KMS-11 (cell line): ENCODE results near the gene MYO18B.
A peak's percentile ranks its signal among the peaks of the same experiment; 100 is the strongest.
"Not testable (repeated sequence)": the region's sequence is repeated elsewhere in the genome, so short reads cannot be mapped to it uniquely, and the experiment has no call there.

Experiments
- H2AFZ ChIP-seq: fragments of 200-600 bp; sonication (generic); 2 replicates; pipeline ENCODE4 v1.6.1; 2016; ENCODE audit warnings: antibody characterized with exemption, mixed run types, low read depth
- H3K27ac ChIP-seq: fragments of 200-600 bp; sonication (generic); 2 replicates; pipeline ENCODE4 v1.6.1; 2016; ENCODE audit warnings: mild to moderate bottlenecking, mixed run types
- H3K27me3 ChIP-seq: fragments of 200-600 bp; sonication (generic); 2 replicates; pipeline ENCODE4 v1.6.1; 2017; ENCODE audit warnings: mild to moderate bottlenecking, low read depth, mixed run types, moderate library complexity; ENCODE audit not compliant: insufficient read depth
- H3K36me3 ChIP-seq: fragments of 200-600 bp; sonication (generic); 2 replicates; pipeline ENCODE4 v1.6.1; 2017; ENCODE audit warnings: mild to moderate bottlenecking, mixed run types; ENCODE audit not compliant: insufficient read depth
- H3K4me1 ChIP-seq: fragments of 200-600 bp; sonication (generic); 2 replicates; pipeline ENCODE4 v1.6.1; 2016; ENCODE audit warnings: mild to moderate bottlenecking, low read depth, mixed run types; ENCODE audit not compliant: poor library complexity, severe bottlenecking
- H3K4me2 ChIP-seq: fragments of 200-600 bp; sonication (generic); 2 replicates; pipeline ENCODE4 v1.7.0; 2016; ENCODE audit warnings: mild to moderate bottlenecking, mixed run types
- H3K4me3 ChIP-seq: fragments of 200-600 bp; sonication (generic); IDR thresholded peaks from 2 replicates; pipeline ENCODE4 v1.6.1; 2017; ENCODE audit warnings: low read depth, low read length, mixed read lengths; ENCODE audit not compliant: insufficient read depth
- H3K79me2 ChIP-seq: fragments of 200-600 bp; sonication (generic); 2 replicates; pipeline ENCODE4 v1.6.1; 2016; ENCODE audit warnings: low read depth, mixed run types; ENCODE audit not compliant: insufficient read depth
- H3K9ac ChIP-seq: fragments of 200-600 bp; sonication (generic); 2 replicates; pipeline ENCODE4 v1.6.1; 2016; ENCODE audit warnings: mild to moderate bottlenecking, mixed run types
- H4K20me1 ChIP-seq: fragments of 200-600 bp; sonication (generic); 2 replicates; pipeline ENCODE4 v1.6.1; 2016; ENCODE audit warnings: mild to moderate bottlenecking, mixed run types; ENCODE audit not compliant: insufficient read depth
- TF ChIP-seq, protein P1 (sequence below): fragments of 200-600 bp; sonication (generic); conservative IDR thresholded peaks from 2 replicates; pipeline ENCODE4 v1.6.1; 2017; ENCODE audit warnings: low read depth, mild to moderate bottlenecking, antibody characterized with exemption, low read length, moderate library complexity, mixed read lengths

MYO18B gene

DNA sequence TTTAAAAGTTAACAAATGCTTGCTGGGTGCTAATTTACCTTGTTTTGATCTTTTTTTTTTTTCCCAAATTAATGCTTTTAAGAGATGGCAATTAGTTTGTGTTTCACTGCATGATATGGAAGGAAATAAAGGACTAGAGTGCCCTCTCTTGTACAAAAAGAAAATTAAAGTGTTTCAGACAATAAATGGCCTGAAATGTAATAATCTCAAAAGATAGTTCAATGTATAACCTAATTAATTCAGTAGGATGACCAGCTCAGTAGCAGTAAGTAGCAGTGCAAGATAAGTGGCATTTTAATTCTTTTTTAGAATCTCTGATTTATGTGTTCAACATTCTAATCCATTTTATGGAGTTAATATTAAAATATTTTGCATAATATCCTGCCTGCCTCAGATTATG, 39.9 kb upstream of the MYO18B start:
- Histone ChIP-seq H3K4me3 (no peak overlapping the region), H4K20me1 (no peaks in the 10 kb centered on the region), H3K4me2 (no peak overlapping the region), H3K36me3 (no peaks in the 10 kb centered on the region), H3K4me1 (no peaks in the 10 kb centered on the region), H3K27ac (no peak overlapping the region), H3K79me2 (no peaks in the 10 kb centered on the region), H2AFZ (no peak overlapping the region), H3K9ac (no peak overlapping the region), H3K27me3 (no peaks in the 10 kb centered on the region)
- TF ChIP-seq, protein P1, sequence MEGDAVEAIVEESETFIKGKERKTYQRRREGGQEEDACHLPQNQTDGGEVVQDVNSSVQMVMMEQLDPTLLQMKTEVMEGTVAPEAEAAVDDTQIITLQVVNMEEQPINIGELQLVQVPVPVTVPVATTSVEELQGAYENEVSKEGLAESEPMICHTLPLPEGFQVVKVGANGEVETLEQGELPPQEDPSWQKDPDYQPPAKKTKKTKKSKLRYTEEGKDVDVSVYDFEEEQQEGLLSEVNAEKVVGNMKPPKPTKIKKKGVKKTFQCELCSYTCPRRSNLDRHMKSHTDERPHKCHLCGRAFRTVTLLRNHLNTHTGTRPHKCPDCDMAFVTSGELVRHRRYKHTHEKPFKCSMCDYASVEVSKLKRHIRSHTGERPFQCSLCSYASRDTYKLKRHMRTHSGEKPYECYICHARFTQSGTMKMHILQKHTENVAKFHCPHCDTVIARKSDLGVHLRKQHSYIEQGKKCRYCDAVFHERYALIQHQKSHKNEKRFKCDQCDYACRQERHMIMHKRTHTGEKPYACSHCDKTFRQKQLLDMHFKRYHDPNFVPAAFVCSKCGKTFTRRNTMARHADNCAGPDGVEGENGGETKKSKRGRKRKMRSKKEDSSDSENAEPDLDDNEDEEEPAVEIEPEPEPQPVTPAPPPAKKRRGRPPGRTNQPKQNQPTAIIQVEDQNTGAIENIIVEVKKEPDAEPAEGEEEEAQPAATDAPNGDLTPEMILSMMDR: peak; percentile 38; the same call in 1 of the 2 replicates

DNA sequence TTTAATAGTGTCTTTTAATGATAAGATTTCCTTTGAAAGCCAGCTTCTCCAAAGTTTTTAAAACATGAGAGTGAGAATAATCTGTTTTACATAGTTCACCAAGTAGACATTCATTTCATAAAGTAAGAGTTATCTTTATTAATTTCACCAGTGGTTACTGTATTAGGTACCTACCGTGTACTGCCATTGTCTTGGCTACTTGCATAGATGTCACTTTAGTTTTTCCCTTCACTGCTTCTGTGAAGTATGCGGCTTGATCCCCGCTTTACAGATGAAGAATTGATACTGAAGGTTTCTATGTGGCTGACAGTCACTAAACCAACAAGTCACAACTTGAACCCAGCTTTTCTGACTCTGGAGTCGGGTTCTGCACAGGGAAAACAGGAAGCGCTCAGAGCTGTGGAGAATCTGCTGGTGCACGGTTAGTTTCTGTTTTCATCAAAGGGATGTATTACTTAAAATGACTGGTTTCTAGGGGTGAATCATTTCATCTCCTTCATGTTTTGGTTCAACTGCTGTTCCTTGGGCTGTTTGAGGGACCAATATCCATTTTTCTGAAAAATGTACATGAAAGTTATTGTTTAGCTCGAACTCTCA, 39.3 kb upstream of the MYO18B start:
- Histone ChIP-seq H3K27me3 (no peaks in the 10 kb centered on the region), H3K9ac (no peak overlapping the region), H2AFZ (no peak overlapping the region), H3K4me3 (no peak overlapping the region), H3K27ac (no peak overlapping the region), H3K4me2 (no peak overlapping the region), H3K4me1 (no peaks in the 10 kb centered on the region), H3K36me3 (no peaks in the 10 kb centered on the region), H4K20me1 (no peaks in the 10 kb centered on the region), H3K79me2 (no peaks in the 10 kb centered on the region)
- TF ChIP-seq, protein P1: no peak

DNA sequence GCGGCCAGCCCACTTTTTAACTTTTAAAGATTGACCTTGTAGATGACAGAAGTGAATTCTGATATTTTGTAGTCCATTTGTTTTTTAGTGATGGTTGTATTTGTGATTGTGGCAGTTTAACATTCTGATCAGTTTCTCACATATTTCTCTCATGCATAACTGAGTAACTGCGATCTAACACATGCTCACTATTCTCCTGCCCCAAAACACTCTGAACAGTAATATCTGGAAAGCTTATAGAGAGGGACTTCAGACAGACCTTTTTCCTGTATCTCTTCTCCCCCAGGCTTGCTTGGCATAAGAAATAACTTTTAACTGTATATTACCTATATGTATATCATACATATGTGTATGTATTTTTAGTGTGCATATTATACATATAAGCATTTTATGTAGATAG, 37.3 kb upstream of the MYO18B start:
- Histone ChIP-seq H3K4me1 (no peaks in the 10 kb centered on the region), H3K79me2 (no peaks in the 10 kb centered on the region), H3K4me2 (no peak overlapping the region), H3K36me3 (no peaks in the 10 kb centered on the region), H3K27me3 (no peaks in the 10 kb centered on the region), H2AFZ (no peak overlapping the region), H4K20me1 (no peaks in the 10 kb centered on the region), H3K4me3 (no peak overlapping the region), H3K9ac (no peak overlapping the region), H3K27ac (no peak overlapping the region)
- TF ChIP-seq, protein P1: no peak

DNA sequence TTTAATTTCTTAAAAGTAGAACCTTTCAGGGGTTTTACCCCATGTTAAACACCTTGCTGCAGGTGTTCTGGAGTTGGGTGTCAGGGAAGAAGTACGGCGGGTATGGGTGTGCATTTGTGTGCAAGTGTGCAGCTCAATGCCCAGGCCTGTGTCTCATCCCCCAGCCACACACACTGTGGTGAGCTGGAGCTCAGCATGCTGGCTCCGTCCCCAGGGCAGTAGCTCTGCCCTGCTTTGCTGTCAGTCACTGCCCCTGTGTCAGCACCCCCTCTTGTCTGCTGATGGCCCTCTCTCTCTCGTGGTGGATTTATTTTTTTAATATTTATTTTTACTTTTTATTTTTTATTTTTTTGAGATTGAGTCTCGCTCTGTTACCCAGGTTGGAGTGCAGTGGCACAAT, 35.8 kb upstream of the MYO18B start:
- no peaks in the 10 kb centered on the region for H3K79me2 ChIP-seq
- H3K27ac ChIP-seq: no peak overlapping the region
- H2AFZ ChIP-seq: no peak overlapping the region
- H3K27me3 ChIP-seq: no peaks in the 10 kb centered on the region
- H3K36me3 ChIP-seq: no peaks in the 10 kb centered on the region
- H3K9ac ChIP-seq: no peak overlapping the region
- no peaks in the 10 kb centered on the region for H3K4me1 ChIP-seq
- no peak overlapping the region for H3K4me2 ChIP-seq
- no peak overlapping the region for H3K4me3 ChIP-seq
- H4K20me1 ChIP-seq: no peaks in the 10 kb centered on the region
- TF ChIP-seq, protein P1: no peak

DNA sequence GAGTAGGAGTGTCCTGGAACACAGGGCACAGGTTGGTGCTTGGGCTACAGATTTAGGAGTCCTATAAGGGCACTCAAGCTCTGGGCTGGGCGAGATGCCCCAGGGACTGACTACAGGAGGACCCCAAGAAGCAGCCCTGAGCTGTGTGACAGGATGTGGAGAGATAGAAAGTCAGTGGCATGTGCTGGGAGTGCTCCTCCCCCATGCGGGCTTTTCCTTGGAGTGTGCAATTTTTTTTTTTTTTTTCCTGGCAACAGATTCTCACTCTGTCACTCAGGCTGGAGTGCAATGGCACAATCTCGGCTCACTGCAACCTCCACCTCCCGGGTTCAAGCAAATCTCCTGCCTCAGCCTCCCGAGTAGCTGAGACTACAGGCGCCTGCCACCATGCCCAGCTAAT, 33.6 kb upstream of the MYO18B start:
- H3K4me3 ChIP-seq, H3K27ac ChIP-seq, H3K27me3 ChIP-seq, H3K4me2 ChIP-seq, H3K36me3 ChIP-seq, H3K4me1 ChIP-seq, H2AFZ ChIP-seq, H4K20me1 ChIP-seq, H3K9ac ChIP-seq, H3K79me2 ChIP-seq: not testable (repeated sequence)
